HCT116 (cell line): Measurements from ENCODE around the gene EHD3. TPM values are rescaled to one million over a fixed set of nuclear protein-coding genes. Genes with fewer than 3 reads are reported as not detected.
A peak's percentile ranks its signal among the peaks of the same experiment; 100 is the strongest.

Experiments used
- ATAC-seq: fragments of 200-7000 bp; cut with Tn5 transposase; 2 replicates; pipeline ENCODE4 v1.9.1; 2020; ENCODE audit warnings: mild to moderate bottlenecking, moderate library complexity
- BruUV-seq: library from RNA; stranded (reverse); fragments of 400-500 nt; replicated peaks from 2 replicates; lab custom pipeline; 2021; lab: Mats Ljungman, UMichigan
- CTCF ChIA-PET: fragments of 300-600 bp; sonication (Branson Sonifier 250); formaldehyde crosslinking; loops from one replicate; lab custom pipeline; 2021; ENCODE audit warnings: antibody characterized with exemption; lab: Charles Lee
- POLR2A ChIA-PET: fragments of 300-600, 350-600 bp; sonication (Branson Sonifier 250); formaldehyde crosslinking; loops from one replicate; lab custom pipeline; 2021; ENCODE audit warnings: antibody characterized with exemption; lab: Charles Lee
- RAD21 ChIA-PET, 2 experiments: fragments of 300-600 bp; sonication (Branson Sonifier 250); formaldehyde crosslinking; loops; one replicate each; lab custom pipeline; 2023; ENCODE audit warnings: low total read pairs in 2 of 2; ENCODE audit not compliant: uncharacterized antibody in 2 of 2, unreplicated experiment in 2 of 2, low non-redundant PET in 1 of 2; lab: Charles Lee
- DNase-seq: peaks from one replicate; pipeline ENCODE4 v3.0.0-alpha.2; 2010; ENCODE audit warnings: low read depth, low spot score
- H2AFZ ChIP-seq: fragments of 200-600 bp; shearing (Covaris generic), sonication (generic); 2 replicates; pipeline ENCODE4 v1.6.1; 2017; ENCODE audit warnings: low read depth, mixed run types, mixed read lengths, antibody characterized with exemption, low read length; ENCODE audit not compliant: poor library complexity, severe bottlenecking
- H3K27ac ChIP-seq: 2 replicates; pipeline ENCODE4 v1.5.1; 2012; ENCODE audit warnings: low read depth, low read length
- H3K27me3 ChIP-seq: fragments of 200-600 bp; sonication (generic); 2 replicates; pipeline ENCODE4 v1.6.1; 2016; ENCODE audit warnings: mixed run types, low read length, mixed read lengths; ENCODE audit not compliant: insufficient read depth
- H3K36me3 ChIP-seq, 2 experiments: fragments of 200-500 bp in 1 of 2; fragments of 200-600 bp in 1 of 2; sonication (Bioruptor generic) in 1 of 2; sonication (generic) in 1 of 2; 2 replicates each; pipeline versions ENCODE4 v1.5.1 to v1.6.1; 2014 to 2016; ENCODE audit warnings: low read length in 2 of 2, inconsistent platforms in 1 of 2, mixed read lengths in 1 of 2, mixed run types in 1 of 2; ENCODE audit not compliant: insufficient read depth in 2 of 2, control insufficient read depth in 1 of 2
- H3K4me1 ChIP-seq, 2 experiments: fragments of 200-600 bp in 1 of 2; sonication (generic) in 1 of 2; 2 replicates each; pipeline versions ENCODE4 v1.5.1 to v1.6.1; 2012 to 2017; ENCODE audit warnings: low read length in 2 of 2, inconsistent platforms in 1 of 2, mild to moderate bottlenecking in 1 of 2, mixed read lengths in 1 of 2, mixed run types in 1 of 2, moderate library complexity in 1 of 2; ENCODE audit not compliant: insufficient read depth in 2 of 2, control insufficient read depth in 1 of 2
- H3K4me2 ChIP-seq: fragments of 200-600 bp; sonication (generic); 2 replicates; pipeline ENCODE4 v1.6.1; 2017; ENCODE audit warnings: mixed run types, low read length, mixed read lengths
- H3K4me3 ChIP-seq, 2 experiments: fragments of 200-600 bp in 1 of 2; sonication (generic) in 1 of 2; replicated peaks in 1 of 2; 2 replicates each; pipeline ENCODE4 v1.5.1; 2011 to 2016; ENCODE audit warnings: low read length in 2 of 2, control low read depth in 1 of 2, low read depth in 1 of 2, mild to moderate bottlenecking in 1 of 2, mixed read lengths in 1 of 2, mixed run types in 1 of 2
- H3K79me2 ChIP-seq: fragments of 200-600 bp; sonication (generic); 2 replicates; pipeline ENCODE4 v1.6.1; 2017; ENCODE audit warnings: mild to moderate bottlenecking, mixed run types, low read length, moderate library complexity, mixed read lengths; ENCODE audit not compliant: insufficient read depth
- H3K9ac ChIP-seq: fragments of 200-600 bp; sonication (generic); 2 replicates; pipeline ENCODE4 v1.6.1; 2016; ENCODE audit warnings: low read length, mixed read lengths
- H3K9me2 ChIP-seq: fragments of 200-600 bp; sonication (generic), shearing (Covaris generic); 2 replicates; pipeline ENCODE4 v1.6.1; 2017; ENCODE audit warnings: mixed run types, mild to moderate bottlenecking, moderate library complexity; ENCODE audit not compliant: insufficient read depth
- H3K9me3 ChIP-seq, 2 experiments: fragments of 200-500 bp in 1 of 2; fragments of 200-600 bp in 1 of 2; sonication (Bioruptor generic) in 1 of 2; sonication (generic) in 1 of 2; 2 replicates each; pipeline ENCODE4 v1.6.1; 2014 to 2017; ENCODE audit warnings: low read length in 2 of 2, mixed read lengths in 2 of 2, inconsistent platforms in 1 of 2, low read depth in 1 of 2, mild to moderate bottlenecking in 1 of 2, mixed run types in 1 of 2, moderate library complexity in 1 of 2; ENCODE audit not compliant: control insufficient read depth in 1 of 2, insufficient read depth in 1 of 2
- H4K20me1 ChIP-seq: fragments of 200-600 bp; sonication (generic), shearing (Covaris generic); 2 replicates; pipeline ENCODE4 v1.6.1; 2017; ENCODE audit warnings: mixed run types, mild to moderate bottlenecking, moderate library complexity; ENCODE audit not compliant: insufficient read depth
- CEBPB ChIP-seq: IDR thresholded peaks from 2 replicates; pipeline ENCODE4 v1.6.1; 2012; ENCODE audit warnings: low read depth
- FOSL1 ChIP-seq: IDR thresholded peaks from 2 replicates; pipeline ENCODE4 v1.6.1; 2012; ENCODE audit warnings: low read depth
- SRF ChIP-seq: IDR thresholded peaks from 2 replicates; pipeline ENCODE4 v1.6.1; 2012; ENCODE audit warnings: low read depth
- intact Hi-C: fragments of 100-400 bp; cut with micrococcal nuclease; formaldehyde crosslinking; loops from 2 replicates; pipeline ENCODE4 v1.10.0; 2022
- total RNA-seq: library from RNA; stranded (reverse); gene quantifications from one replicate; pipeline ENCODE4 v1.2.1, GENCODE V29; 2021; ENCODE audit not compliant: unreplicated experiment

EHD3 gene
- total RNA-seq, 1 experiment from 2014 or later, result not detected

DNA sequence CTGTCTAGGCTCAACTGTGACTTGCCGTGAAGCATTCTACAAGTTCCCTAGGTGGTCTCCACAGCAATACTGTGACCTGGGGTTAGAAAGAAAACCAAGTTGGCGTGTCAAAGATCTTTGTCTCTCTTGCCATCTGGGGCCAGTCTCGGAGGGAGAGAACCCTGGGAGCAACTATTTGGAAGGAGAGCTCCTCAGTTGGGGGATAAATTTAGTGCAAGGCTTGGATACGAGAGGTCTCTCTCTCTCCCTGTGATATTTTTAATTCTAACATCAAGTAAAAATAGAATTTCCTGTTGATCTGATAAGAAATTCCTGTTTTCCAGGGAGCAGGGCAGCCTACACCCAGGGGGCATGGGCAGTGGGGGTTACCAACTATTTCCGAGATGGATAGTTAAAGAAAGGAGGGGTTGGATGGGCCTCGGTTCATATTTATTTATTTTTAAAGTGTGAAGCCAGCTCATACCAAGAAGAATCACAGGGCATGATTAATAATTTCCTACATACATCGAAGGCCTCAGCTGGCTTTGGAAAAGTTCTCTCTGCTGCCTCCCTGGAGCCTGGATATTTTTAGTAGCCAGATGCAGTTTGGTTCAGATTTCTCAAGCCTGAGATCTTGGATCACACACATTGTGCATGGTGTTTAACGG, 62.8 kb downstream of the EHD3 start:
- no peaks in the 10 kb centered on the region for H3K9me2 ChIP-seq
- intact Hi-C loops, result no loop called here
- no peak overlapping the region for H3K9ac ChIP-seq
- ChIA-PET RAD21 (no interaction called here), CTCF (no interaction called here), POLR2A (no interaction called here)
- no peaks in the 10 kb centered on the region for H3K9me3 ChIP-seq
- no peak overlapping the region for H2AFZ ChIP-seq
- H4K20me1 ChIP-seq, result no peaks in the 10 kb centered on the region
- ATAC-seq, result no peak
- no TSS peak for BruUV-seq
- H3K36me3 ChIP-seq, result no peaks in the 10 kb centered on the region
- H3K79me2 ChIP-seq, result no peaks in the 10 kb centered on the region
- peaks cover 13% of the 10 kb centered on the region; the same call in 1 of the 2 replicates for H3K27me3 ChIP-seq
- no peak for DNase-seq
- H3K27ac ChIP-seq, result no peak overlapping the region
- no peak overlapping the region for H3K4me3 ChIP-seq
- H3K4me1 ChIP-seq, result no peaks in the 10 kb centered on the region; a peak in 1 of 4 replicates
- H3K4me2 ChIP-seq, result no peak overlapping the region
- no peak for TF ChIP-seq CEBPB

DNA sequence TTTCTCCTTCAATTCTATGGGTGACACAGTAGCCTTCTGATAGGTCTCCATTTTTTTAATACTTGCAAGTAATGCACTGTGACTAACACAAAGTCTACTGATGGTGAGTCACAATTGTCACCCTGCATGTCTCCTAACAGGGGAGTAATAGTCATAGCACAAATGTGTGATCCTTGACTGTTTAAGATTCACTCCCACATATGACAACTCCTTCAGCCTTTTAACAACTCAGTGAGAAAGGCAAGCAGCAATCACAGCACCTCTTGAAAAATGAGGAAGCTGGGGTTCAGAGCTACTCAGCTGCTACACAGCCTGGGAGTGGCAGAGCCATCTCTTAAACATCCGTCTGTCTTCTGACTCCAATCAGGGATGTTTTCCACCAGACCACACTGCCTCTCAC, 63.8 kb downstream of the EHD3 start:
- Histone ChIP-seq H4K20me1 (no peaks in the 10 kb centered on the region), H3K9me2 (no peaks in the 10 kb centered on the region), H3K9ac (no peak overlapping the region), H3K4me1 (no peaks in the 10 kb centered on the region; a peak in 1 of 4 replicates), H3K4me2 (no peak overlapping the region), H2AFZ (no peak overlapping the region), H3K79me2 (no peaks in the 10 kb centered on the region), H3K4me3 (no peak overlapping the region), H3K27me3 (peaks cover 13% of the 10 kb centered on the region; the same call in 1 of the 2 replicates), H3K9me3 (no peaks in the 10 kb centered on the region), H3K27ac (no peak overlapping the region), H3K36me3 (no peaks in the 10 kb centered on the region)
- CTCF ChIA-PET, result no interaction called here
- no TSS peak for BruUV-seq
- POLR2A ChIA-PET, result no interaction called here
- RAD21 ChIA-PET, result no interaction called here
- intact Hi-C loops, result no loop called here
- no peak for DNase-seq
- TF ChIP-seq FOSL1, result 0 out of 2 replicates have a peak, but pooled peaks have one; percentile 28
- no peak for TF ChIP-seq SRF
- TF ChIP-seq CEBPB, result no peak
- ATAC-seq, result no peak
